ENCODE results near the gene ETV6.

DNA sequence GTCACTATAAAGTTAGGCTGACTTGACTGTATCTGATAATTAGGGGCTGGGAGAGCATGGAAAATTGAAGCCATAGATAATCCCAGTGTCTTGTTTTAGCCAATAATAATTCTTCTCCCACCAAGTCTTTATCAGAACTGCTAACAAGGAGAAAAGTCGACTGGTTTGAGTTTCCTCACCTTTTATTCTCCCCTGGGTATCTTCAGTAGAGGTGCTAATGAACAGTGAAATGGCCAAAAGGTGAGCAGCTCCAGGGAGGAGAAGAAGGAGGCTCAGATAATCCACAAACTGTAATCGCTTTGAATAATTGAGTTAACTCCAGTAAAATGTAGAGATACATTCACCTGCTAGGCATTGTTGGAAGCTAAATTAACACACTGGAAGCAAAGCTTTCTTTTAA lies 72.6 kb downstream of the ETV6 start:
- TF ChIP-seq, protein P1, sequence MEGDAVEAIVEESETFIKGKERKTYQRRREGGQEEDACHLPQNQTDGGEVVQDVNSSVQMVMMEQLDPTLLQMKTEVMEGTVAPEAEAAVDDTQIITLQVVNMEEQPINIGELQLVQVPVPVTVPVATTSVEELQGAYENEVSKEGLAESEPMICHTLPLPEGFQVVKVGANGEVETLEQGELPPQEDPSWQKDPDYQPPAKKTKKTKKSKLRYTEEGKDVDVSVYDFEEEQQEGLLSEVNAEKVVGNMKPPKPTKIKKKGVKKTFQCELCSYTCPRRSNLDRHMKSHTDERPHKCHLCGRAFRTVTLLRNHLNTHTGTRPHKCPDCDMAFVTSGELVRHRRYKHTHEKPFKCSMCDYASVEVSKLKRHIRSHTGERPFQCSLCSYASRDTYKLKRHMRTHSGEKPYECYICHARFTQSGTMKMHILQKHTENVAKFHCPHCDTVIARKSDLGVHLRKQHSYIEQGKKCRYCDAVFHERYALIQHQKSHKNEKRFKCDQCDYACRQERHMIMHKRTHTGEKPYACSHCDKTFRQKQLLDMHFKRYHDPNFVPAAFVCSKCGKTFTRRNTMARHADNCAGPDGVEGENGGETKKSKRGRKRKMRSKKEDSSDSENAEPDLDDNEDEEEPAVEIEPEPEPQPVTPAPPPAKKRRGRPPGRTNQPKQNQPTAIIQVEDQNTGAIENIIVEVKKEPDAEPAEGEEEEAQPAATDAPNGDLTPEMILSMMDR (IDR thresholded peaks at IDR 0.05 in 2 of 3, conservative IDR thresholded peaks at IDR 0.05 in 1 of 3; ENCODE audit: borderline replicate concordance in 1 of 3, insufficient read depth in 1 of 3, low read depth in 2 of 3, low read length in 2 of 3): no peak
- no peak for TF ChIP-seq JUND (IDR thresholded peaks at IDR 0.05)
- no peak for TF ChIP-seq SIN3A (IDR thresholded peaks at IDR 0.05; ENCODE audit: low read depth)
- no peak for TF ChIP-seq POLR2A (IDR thresholded peaks at IDR 0.05; ENCODE audit: borderline replicate concordance, extremely low read depth, insufficient read depth, insufficient read length)
- TF ChIP-seq EZH2phosphoT487 (IDR thresholded peaks at IDR 0.05; ENCODE audit: borderline replicate concordance): no peak
- TF ChIP-seq, protein P2, sequence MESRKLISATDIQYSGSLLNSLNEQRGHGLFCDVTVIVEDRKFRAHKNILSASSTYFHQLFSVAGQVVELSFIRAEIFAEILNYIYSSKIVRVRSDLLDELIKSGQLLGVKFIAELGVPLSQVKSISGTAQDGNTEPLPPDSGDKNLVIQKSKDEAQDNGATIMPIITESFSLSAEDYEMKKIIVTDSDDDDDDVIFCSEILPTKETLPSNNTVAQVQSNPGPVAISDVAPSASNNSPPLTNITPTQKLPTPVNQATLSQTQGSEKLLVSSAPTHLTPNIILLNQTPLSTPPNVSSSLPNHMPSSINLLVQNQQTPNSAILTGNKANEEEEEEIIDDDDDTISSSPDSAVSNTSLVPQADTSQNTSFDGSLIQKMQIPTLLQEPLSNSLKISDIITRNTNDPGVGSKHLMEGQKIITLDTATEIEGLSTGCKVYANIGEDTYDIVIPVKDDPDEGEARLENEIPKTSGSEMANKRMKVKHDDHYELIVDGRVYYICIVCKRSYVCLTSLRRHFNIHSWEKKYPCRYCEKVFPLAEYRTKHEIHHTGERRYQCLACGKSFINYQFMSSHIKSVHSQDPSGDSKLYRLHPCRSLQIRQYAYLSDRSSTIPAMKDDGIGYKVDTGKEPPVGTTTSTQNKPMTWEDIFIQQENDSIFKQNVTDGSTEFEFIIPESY (IDR thresholded peaks at IDR 0.05; ENCODE audit: extremely low read depth, insufficient replicate concordance, low read length): no peak
